ENCODE measurements around the gene NARF.

- TF ChIP-seq, protein P1, sequence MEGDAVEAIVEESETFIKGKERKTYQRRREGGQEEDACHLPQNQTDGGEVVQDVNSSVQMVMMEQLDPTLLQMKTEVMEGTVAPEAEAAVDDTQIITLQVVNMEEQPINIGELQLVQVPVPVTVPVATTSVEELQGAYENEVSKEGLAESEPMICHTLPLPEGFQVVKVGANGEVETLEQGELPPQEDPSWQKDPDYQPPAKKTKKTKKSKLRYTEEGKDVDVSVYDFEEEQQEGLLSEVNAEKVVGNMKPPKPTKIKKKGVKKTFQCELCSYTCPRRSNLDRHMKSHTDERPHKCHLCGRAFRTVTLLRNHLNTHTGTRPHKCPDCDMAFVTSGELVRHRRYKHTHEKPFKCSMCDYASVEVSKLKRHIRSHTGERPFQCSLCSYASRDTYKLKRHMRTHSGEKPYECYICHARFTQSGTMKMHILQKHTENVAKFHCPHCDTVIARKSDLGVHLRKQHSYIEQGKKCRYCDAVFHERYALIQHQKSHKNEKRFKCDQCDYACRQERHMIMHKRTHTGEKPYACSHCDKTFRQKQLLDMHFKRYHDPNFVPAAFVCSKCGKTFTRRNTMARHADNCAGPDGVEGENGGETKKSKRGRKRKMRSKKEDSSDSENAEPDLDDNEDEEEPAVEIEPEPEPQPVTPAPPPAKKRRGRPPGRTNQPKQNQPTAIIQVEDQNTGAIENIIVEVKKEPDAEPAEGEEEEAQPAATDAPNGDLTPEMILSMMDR (conservative IDR thresholded peaks at IDR 0.05; ENCODE audit: low read depth, low read length) = no peak
- TF ChIP-seq EZH2 (IDR thresholded peaks at IDR 0.05; ENCODE audit: low read length, unreplicated experiment) = no peak
- no peak for TF ChIP-seq EZH2phosphoT487 (IDR thresholded peaks at IDR 0.05; ENCODE audit: borderline replicate concordance, low read length)
These were observed 8.0 kb upstream of the NARF start, which contains the start of gene CYBC1 for GRCh38 chr17:82450357-82451106.
